Measurements from ENCODE around the gene SIRPD.

SIRPD gene

DNA sequence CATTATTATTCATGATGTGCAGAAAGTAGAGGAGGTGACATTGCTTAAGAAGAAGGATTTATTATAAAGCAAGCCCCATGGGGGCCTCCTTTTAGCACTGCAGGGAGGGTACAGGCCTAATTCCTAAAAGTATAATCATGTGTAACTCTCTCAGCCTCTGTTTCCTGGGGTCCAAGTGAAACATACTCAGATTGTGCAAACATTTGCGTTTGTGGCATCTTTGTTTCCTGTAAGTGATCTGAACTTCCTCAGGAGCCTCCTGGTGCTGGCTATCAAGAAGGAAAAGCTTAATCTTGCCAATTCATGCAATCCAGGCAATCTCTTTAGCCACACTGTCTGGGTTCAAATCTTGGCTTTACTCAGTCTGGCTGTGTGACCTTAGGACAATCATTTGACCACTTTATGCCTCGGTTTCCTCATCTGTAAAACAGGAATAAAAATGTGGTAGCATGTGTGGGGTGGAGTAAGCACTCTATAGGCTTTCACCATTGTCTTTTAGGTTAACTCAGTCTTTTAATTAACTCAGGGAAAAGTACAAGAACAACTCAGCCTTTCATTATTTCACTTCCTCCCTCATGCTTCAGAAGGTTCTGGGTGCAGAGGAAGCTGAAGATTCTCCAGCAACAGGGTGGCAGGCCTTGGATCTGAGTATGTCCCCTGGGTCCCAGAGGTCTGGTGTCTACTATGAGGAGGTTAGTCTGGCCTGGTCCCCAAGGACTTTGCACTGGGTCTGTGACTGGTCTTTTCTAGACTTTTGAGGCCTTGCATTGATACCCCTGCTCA, 65.5 kb downstream of the SIRPD start:
- DNase-seq, result no peak

DNA sequence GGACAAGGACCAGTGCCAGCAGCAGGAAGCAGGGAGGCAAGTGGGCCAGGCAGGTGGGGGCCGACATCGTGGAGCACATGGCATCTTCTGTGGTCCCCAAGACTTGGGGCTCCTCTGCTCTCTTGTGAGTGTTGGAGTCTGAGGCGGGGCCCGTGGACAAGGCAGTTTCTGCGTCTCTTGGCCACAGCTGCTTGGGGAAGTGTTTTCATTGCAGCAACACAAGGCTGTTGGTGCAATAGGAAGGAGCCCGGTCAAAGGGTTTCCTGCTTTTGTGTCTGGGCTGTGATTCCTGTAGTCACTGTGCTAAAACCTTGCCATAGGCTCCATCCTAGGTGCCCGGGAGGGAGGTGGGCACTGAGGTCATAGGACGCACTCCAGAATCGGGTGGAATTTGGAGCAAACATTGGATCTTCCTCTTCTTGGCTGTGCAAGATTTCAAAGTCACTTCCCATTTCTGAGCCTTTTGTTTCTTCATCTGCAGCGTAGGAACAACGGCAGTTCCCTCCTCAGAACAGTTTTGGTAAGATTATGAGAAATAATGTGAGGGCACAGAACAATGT, 66.1 kb downstream of the SIRPD start, which contains the start of gene SIRPB2:
TSS of gene SIRPB2 (minus strand) at position 140 of the 560 bp plus-strand sequence. CDS start at position 79, 61 bp downstream.
- DNase-seq, result no peak

DNA sequence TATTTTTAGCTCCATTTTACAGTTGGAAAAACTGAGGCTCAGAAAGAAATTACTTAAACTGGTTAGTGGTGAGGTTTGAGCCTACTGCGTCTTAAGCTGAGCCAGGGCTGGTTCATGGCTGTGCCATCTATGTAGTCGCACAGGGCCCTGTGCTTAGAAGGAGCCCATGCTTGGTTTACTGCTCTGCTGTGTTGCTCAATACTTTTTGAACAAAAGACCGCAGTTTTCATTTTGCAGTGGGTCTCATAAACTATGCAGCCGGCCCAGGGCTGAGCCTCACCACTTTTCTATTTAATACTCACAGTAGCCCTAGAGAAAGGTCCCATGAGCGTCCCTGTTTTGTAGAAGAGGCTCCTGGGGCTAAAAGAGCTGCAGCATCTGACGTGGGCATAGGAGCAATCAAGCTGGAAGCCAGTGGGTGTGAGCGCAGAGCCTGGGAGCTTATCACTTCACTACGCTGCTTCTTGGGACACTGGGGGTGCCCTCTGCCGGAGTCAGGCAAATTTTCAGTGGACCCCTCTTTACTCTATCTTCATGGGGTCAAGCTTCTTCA, 66.8 kb downstream of the SIRPD start:
- no peak for DNase-seq

DNA sequence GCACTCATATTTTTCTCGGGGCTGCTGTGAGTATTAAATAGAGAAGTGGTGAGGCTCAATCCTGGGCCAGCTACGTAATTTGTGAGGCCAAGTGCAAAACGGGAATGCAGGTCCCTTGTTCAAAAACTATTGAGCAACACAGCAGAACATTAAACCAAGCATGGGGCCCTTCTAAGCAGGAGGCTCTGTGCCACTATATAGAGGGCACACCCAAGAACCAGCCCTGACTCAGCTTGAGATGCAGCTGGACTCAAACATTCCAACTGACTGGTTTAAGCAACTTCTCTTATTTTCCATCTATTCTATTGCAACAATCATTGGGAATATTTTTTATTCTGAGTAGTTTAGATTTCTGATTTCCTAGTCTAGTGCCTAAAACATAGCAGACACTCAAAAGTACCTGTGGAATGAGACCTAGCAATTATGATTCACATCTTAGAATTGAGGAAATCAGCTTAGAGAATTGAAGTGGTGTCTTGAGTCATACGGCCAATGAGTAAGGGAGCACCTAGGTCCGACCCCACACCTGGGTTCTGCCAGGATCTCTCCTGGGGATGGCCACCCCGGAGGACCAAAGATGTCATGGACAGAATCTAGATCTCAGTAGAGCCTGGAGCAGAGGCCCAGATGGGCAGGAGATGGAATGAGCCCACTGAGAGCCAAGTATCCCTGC, 67.6 kb downstream of the SIRPD start:
- no peak for DNase-seq

DNA sequence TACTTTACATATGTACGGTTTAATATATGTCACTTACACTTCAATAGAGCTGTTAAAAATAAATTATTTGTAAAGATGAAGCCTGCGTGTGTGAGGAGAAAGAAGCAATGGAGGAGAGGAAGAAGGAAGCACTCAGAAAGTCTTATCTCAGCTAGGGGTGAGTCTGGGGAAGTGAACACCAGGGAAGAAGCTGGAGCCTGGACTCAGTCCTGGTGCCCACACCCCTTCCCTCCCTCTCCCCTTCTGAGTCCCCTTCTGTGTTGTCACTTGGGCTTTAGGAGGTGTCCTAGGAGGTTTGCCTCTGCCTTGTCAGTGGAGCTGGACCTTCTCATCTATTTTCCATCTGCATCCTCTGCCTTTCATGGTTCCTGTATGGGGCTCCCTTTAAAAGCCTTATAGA, 68.2 kb downstream of the SIRPD start:
- no peak for DNase-seq

DNA sequence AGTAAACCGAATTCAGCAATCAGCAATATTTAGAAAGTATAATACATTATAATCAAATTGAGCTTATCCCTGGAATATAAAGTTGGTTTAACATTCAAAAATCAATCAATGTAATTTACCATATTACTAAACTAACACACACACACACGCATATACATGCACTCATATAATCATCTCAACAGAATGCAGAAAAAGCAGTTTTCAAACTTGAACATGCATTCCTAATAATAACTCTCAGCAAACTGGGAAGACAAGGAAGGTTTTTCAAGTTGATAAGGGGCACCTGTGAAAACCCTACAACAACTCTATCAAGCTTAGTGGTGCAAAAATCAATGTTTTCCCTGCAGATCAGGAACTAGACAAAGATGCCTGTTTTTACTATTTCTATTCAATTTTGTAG, 70.9 kb downstream of the SIRPD start:
- DNase-seq, result no peak

DNA sequence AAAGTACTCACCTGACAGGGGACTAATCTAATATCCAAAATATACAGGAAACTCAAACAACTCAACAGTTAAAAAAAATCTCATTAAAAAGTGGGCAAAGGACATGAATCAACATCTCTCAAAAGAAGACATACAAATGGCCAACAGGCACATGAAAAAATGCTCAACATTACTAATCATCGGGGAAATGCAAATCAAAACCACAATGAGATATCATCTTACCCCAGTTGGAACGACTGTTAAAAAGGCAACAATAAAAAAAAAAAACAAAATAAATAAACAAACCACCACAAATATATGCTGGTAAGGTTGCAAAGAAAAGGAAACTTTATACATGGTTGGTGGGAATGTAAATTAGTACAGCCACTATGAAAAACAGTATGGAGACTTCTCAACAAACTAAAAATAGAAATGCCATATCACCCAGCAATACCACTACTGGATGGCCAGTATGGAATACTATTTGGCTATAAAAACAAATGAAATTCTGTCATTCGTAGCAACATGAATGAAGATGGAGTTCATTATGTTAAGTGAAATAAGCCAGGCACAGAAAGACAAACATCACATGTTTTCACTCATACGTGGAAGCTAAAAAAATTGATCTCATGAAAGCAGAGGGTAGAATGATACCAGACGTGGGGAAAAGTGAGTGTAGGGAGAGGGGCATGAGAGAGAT, 72.9 kb downstream of the SIRPD start:
- no peak for DNase-seq

Data from stimulated activated CD4-positive, alpha-beta T cell treated with anti-CD3 and anti-CD28 coated beads, Interleukin-2, amount 100 ng/mL, for 48 hours (primary cell).